Type B pancreatic cell (in vitro differentiated cells): ENCODE results near the gene ABI3BP. TPM values are rescaled to one million over a fixed set of nuclear protein-coding genes. Genes with fewer than 3 reads are reported as not detected.
A peak's percentile ranks its signal among the peaks of the same experiment; 100 is the strongest.

Source experiments
- DNase-seq: peaks from one replicate; pipeline ENCODE4 v3.0.0; 2021; ENCODE audit warnings: mixed read lengths; ENCODE audit not compliant: unreplicated experiment; ENCODE audit errors: extremely low spot score
- H3K27ac Mint-ChIP-seq: 2 replicates; pipeline ENCODE4 v1.8.0; 2021; ENCODE audit warnings: mild to moderate bottlenecking, mixed read lengths
- H3K27me3 Mint-ChIP-seq: 2 replicates; pipeline ENCODE4 v1.8.0; 2021; ENCODE audit warnings: mixed read lengths
- H3K36me3 Mint-ChIP-seq: 2 replicates; pipeline ENCODE4 v1.8.0; 2021; ENCODE audit warnings: mixed read lengths
- H3K4me1 Mint-ChIP-seq: one replicate; pipeline ENCODE4 v1.8.0; 2021; ENCODE audit warnings: mixed read lengths; ENCODE audit not compliant: unreplicated experiment
- H3K4me3 Mint-ChIP-seq: 2 replicates; pipeline ENCODE4 v1.8.0; 2021; ENCODE audit warnings: mild to moderate bottlenecking, mixed read lengths
- H3K9me3 Mint-ChIP-seq: 2 replicates; pipeline ENCODE4 v1.8.0; 2021; ENCODE audit warnings: mixed read lengths
- CTCF ChIP-seq: fragments of 200-600 bp; sonication (generic); conservative IDR thresholded peaks from 2 replicates; pipeline ENCODE4 v1.5.0; 2021; ENCODE audit warnings: antibody characterized with exemption, mild to moderate bottlenecking
- total RNA-seq: library from RNA; stranded (reverse); gene quantifications from 2 replicates; pipeline ENCODE4 v1.2.1, GENCODE V29; 2021; ENCODE audit warnings: low replicate concordance

ABI3BP gene
- total RNA-seq, 1 donor from 2014 or later, result 7.3 TPM

- TF ChIP-seq CTCF, result no peak
- H3K36me3 Mint-ChIP-seq, result peaks cover 34% of the 10 kb centered on the region
- peaks cover 22% of the 10 kb centered on the region for H3K4me1 Mint-ChIP-seq
- H3K4me3 Mint-ChIP-seq, result peak overlapping the region; percentile 88
- DNase-seq, result peak; percentile 77
- H3K27ac Mint-ChIP-seq, result peak overlapping the region; percentile 93
- peaks cover 13% of the 10 kb centered on the region for H3K9me3 Mint-ChIP-seq
- H3K27me3 Mint-ChIP-seq, result peaks cover 34% of the 10 kb centered on the region
Measured at GRCh38 chr3:100709842-100710260, 283.4 kb downstream of the ABI3BP start.

GRCh38 chr3:100708989-100709841, 284.0 kb downstream of the ABI3BP start, which contains the start of gene TFG:
TSS of gene TFG (plus strand) at chr3:100709494. CDS start at chr3:100713686, 4,192 bp downstream.
- Mint-ChIP-seq H3K27ac (peak within 1 kb of the TSS; percentile 96), H3K9me3 (peaks cover 13% of the 10 kb centered on the region), H3K4me3 (peak within 1 kb of the TSS; percentile 91), H3K36me3 (peaks cover 31% of the 10 kb centered on the region), H3K4me1 (peaks cover 22% of the 10 kb centered on the region), H3K27me3 (peaks cover 34% of the 10 kb centered on the region)
- TF ChIP-seq CTCF, result no peak
- DNase-seq, result peak; percentile 99

- peaks cover 13% of the 10 kb centered on the region for H3K9me3 Mint-ChIP-seq
- H3K27ac Mint-ChIP-seq, result peak overlapping the region; percentile 96
- DNase-seq, result no peak
- peaks cover 22% of the 10 kb centered on the region for H3K4me1 Mint-ChIP-seq
- no peak for TF ChIP-seq CTCF
- H3K36me3 Mint-ChIP-seq, result peaks cover 29% of the 10 kb centered on the region
- H3K27me3 Mint-ChIP-seq, result peaks cover 34% of the 10 kb centered on the region
- peak overlapping the region; percentile 91 for H3K4me3 Mint-ChIP-seq
Measured at GRCh38 chr3:100708644-100708988, 284.6 kb downstream of the ABI3BP start.

DNA sequence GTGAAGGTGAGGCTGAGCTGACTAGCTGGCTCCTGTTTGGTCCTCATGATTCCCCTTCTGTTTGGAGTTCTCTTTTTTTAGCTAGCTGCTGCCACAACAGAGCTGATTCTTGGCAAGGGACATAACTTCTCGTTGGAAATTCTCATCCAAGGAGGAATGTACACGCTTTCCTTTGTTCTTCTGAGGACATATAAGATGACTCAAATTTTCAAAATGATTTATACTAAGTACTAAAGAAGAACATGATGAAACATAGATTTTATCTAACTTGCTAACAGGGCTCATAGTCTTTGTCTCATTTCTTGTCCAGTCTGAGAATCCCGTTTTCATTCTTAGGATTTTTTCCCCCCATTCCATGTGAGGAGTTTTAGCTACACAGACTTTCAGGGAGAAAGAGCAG, 286.9 kb downstream of the ABI3BP start:
- peaks cover 11% of the 10 kb centered on the region for H3K4me1 Mint-ChIP-seq
- peaks cover 11% of the 10 kb centered on the region for H3K36me3 Mint-ChIP-seq
- H3K4me3 Mint-ChIP-seq, result no peak overlapping the region
- H3K27ac Mint-ChIP-seq, result no peak overlapping the region
- peaks cover 17% of the 10 kb centered on the region for H3K9me3 Mint-ChIP-seq
- H3K27me3 Mint-ChIP-seq, result peaks cover 34% of the 10 kb centered on the region
- no peak for DNase-seq
- TF ChIP-seq CTCF, result no peak

DNA sequence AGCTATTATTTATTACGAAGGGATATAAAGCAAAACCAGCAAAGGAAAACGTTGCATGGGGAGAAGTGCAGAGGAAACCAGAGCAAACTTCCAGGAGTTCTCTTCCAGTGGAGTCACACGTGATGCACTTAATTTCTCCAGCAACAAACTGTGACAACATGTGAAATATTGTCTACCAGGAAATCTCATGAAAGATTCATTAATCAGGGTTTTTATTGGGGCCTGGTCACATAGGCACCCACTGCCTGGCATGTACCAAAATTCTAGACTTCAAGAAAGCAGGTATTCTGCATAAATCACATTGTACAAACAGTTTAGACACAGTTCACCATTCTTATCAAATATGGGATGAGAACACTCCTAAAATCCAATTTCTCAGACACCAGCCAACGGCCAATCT, 289.4 kb downstream of the ABI3BP start:
- H3K36me3 Mint-ChIP-seq, result peaks cover 3% of the 10 kb centered on the region
- H3K27ac Mint-ChIP-seq, result no peak overlapping the region
- H3K27me3 Mint-ChIP-seq, result peaks cover 37% of the 10 kb centered on the region
- DNase-seq, result no peak
- no peak for TF ChIP-seq CTCF
- peaks cover 4% of the 10 kb centered on the region for H3K4me1 Mint-ChIP-seq
- H3K4me3 Mint-ChIP-seq, result no peak overlapping the region
- H3K9me3 Mint-ChIP-seq, result peaks cover 10% of the 10 kb centered on the region
